Breast epithelium (tissue), 3 donors: ENCODE measurements around the gene TRERF1.

Source experiments
- POLR2A ChIP-seq: fragments of 450-650 bp; IDR thresholded peaks from one replicate; pipeline ENCODE4 v1.6.1; 2016; ENCODE audit warnings: antibody characterized with exemption, mild to moderate bottlenecking, moderate library complexity
- POLR2AphosphoS5 ChIP-seq, 3 donors: sonication (generic); formaldehyde crosslinking; IDR thresholded peaks; one replicate each; pipeline ENCODE4 v1.6.1; 2017; ENCODE audit warnings: antibody characterized with exemption in 3 of 3
- TF ChIP-seq, protein P1 (sequence below), 3 donors: fragments of 450-650 bp; IDR thresholded peaks; one replicate each; pipeline ENCODE4 v1.5.1; 2016 to 2017; ENCODE audit warnings: antibody characterized with exemption in 3 of 3, mild to moderate bottlenecking in 3 of 3, moderate library complexity in 3 of 3

- TF ChIP-seq, protein P1, sequence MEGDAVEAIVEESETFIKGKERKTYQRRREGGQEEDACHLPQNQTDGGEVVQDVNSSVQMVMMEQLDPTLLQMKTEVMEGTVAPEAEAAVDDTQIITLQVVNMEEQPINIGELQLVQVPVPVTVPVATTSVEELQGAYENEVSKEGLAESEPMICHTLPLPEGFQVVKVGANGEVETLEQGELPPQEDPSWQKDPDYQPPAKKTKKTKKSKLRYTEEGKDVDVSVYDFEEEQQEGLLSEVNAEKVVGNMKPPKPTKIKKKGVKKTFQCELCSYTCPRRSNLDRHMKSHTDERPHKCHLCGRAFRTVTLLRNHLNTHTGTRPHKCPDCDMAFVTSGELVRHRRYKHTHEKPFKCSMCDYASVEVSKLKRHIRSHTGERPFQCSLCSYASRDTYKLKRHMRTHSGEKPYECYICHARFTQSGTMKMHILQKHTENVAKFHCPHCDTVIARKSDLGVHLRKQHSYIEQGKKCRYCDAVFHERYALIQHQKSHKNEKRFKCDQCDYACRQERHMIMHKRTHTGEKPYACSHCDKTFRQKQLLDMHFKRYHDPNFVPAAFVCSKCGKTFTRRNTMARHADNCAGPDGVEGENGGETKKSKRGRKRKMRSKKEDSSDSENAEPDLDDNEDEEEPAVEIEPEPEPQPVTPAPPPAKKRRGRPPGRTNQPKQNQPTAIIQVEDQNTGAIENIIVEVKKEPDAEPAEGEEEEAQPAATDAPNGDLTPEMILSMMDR (IDR thresholded peaks at IDR 0.05) = no peak
- TF ChIP-seq POLR2A (no peak), POLR2AphosphoS5 (IDR thresholded peaks at IDR 0.05) (no peak)
These were observed 77.6 kb downstream of the TRERF1 start for GRCh38 chr6:42374018-42374669.
